Measurements from ENCODE around the gene FNDC7.

The FNDC7 gene

DNA sequence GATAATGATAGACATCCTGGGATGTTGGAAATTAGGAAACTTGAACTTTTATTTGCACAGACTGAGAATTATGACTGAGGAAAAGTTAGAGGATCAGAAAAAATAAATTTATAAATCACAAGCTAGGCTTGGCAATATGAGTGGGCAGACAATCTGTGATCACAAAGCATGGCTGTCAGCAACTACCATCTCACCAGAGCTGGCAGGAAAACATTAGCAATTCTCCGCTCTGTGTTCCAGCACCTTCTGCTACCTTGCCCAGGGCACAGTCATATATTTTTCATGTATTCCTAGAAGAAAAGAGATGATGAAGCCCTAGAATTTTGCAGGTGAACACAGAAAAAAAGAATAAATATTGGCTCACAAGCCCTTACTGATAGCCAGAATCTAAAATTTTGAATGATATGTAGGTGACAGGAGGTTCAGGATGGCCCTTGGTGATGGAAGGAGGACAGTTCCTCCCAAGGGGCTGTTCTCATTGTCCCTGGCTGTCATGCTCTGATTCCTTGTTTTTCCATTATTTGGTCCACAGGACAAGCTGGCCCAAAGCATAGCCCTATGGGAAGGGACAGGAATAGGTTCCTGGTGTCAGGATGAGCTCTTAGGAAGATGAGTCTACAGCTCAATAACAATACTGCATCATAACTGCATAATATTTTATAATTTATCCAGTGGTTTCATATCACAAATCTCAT lies 21.6 kb downstream of the FNDC7 start:
- TF ChIP-seq, protein P1, sequence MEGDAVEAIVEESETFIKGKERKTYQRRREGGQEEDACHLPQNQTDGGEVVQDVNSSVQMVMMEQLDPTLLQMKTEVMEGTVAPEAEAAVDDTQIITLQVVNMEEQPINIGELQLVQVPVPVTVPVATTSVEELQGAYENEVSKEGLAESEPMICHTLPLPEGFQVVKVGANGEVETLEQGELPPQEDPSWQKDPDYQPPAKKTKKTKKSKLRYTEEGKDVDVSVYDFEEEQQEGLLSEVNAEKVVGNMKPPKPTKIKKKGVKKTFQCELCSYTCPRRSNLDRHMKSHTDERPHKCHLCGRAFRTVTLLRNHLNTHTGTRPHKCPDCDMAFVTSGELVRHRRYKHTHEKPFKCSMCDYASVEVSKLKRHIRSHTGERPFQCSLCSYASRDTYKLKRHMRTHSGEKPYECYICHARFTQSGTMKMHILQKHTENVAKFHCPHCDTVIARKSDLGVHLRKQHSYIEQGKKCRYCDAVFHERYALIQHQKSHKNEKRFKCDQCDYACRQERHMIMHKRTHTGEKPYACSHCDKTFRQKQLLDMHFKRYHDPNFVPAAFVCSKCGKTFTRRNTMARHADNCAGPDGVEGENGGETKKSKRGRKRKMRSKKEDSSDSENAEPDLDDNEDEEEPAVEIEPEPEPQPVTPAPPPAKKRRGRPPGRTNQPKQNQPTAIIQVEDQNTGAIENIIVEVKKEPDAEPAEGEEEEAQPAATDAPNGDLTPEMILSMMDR (IDR thresholded peaks at IDR 0.05) = no peak
- Histone ChIP-seq H3K9me3 (no peaks in the 10 kb centered on the region), H3K27me3 (peaks cover 15% of the 10 kb centered on the region), H3K4me1 (ENCODE audit: control insufficient read depth in 1 of 2, insufficient read depth in 1 of 2, low read depth in 1 of 2, low read length in 1 of 2) (no peaks in the 10 kb centered on the region), H3K4me3 (ENCODE audit: low read depth in 1 of 2, low read length in 1 of 2) (no peak overlapping the region), H3K36me3 (no peaks in the 10 kb centered on the region), H3K27ac (no peak overlapping the region)

DNA sequence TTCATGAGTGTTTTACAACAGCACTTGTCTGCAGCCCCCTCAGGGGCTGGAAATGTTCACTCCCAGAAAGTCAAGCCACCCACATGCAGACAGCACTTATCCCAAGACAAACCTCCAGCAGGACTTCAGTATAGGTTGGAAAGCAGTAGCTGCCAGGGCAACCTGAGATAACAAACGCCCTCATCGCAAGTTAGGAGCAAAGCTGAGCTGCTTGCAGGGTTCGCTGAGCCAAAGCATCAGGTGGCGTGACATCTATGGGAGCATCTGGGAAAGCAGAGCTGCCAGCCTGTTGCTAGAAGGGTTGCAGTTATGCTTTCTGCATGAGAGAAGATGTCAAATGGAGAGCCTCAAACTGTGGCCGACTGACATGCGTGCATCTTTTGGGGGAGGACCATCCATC lies 29.5 kb downstream of the FNDC7 start:
- peaks cover 6 to 10% of the 10 kb centered on the region in 2 experiments for H3K4me1 ChIP-seq (ENCODE audit: control insufficient read depth in 1 of 2, insufficient read depth in 1 of 2, low read depth in 1 of 2, low read length in 1 of 2)
- no peaks in the 10 kb centered on the region for H3K9me3 ChIP-seq
- TF ChIP-seq, protein P1 (IDR thresholded peaks at IDR 0.05) = no peak
- H3K27me3 ChIP-seq = peaks cover 4% of the 10 kb centered on the region
- H3K36me3 ChIP-seq = no peaks in the 10 kb centered on the region
- H3K27ac ChIP-seq = no peak overlapping the region
- H3K4me3 ChIP-seq (ENCODE audit: low read depth in 1 of 2, low read length in 1 of 2) = no peak overlapping the region

DNA sequence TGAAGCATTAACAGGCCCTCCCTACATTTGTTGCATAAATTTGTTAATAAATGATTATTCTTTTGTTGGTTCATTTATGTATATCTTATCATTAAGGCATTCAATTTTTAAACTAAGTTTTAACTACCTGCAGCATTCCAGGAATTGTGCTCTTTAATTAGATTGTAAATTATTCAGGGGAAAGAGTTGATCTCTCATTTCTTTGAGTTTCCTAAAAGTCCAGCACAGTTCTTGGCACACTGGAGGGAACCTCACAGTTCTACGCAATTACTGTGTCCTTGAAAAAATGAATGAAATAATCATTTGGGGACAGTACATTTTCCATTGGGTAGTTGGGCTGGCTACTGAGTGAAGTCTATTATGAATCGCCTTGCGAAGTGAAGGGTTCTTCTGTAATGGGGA lies 33.3 kb downstream of the FNDC7 start:
- no peaks in the 10 kb centered on the region for H3K36me3 ChIP-seq
- H3K4me1 ChIP-seq (ENCODE audit: control insufficient read depth in 1 of 2, insufficient read depth in 1 of 2, low read depth in 1 of 2, low read length in 1 of 2) = peaks cover 16 to 35% of the 10 kb centered on the region in 2 experiments
- peak overlapping the region; percentile 92 to 95 for H3K4me3 ChIP-seq (ENCODE audit: low read depth in 1 of 2, low read length in 1 of 2)
- TF ChIP-seq, protein P1 (IDR thresholded peaks at IDR 0.05) = no peak
- H3K27me3 ChIP-seq = no peaks in the 10 kb centered on the region
- peak overlapping the region; percentile 98 for H3K27ac ChIP-seq
- no peaks in the 10 kb centered on the region for H3K9me3 ChIP-seq

DNA sequence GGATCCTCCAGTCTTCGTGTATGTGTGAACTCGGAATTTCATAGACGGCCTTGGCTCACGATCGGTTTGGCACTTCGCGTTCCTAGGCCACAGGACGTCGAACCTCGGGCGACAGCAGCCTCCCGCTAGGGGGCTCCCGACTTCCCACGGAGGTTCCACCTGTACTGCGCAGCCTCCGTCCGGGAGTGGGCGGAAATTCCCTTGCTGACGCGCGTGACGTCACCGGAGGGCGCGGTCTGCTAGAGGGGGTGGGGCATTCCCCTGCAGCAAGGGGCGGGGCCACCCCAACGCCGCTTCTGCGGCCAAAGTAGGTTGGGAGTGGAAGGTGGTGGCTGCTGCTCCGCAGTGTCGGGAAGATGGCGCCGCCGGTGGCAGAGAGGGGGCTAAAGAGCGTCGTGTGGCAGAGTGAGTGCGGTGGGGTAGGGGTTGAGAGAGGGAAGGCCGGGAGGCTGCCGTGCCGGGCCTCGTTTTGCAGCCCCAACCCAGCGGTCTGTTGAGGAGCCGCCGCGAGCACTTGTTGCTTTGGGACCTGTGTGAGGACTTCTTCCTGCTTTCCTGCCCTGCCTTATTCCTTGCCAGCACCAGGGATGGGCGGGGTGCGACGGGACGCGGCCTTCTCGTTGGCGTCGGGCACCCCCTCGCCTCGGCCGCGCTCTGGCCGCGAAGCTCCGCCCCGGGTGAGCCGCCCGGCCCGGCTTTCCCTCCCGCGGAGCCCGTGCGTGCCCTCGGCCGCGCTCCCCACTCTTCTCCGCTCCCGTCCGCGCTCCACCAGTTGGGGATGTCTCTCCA lies 33.9 kb downstream of the FNDC7 start, which contains the start of gene STXBP3:
TSS of gene STXBP3 (plus strand) at position 293 of the 789 bp plus-strand sequence. CDS start at position 357, 64 bp downstream.
- peak within 1 kb of the TSS; percentile 98 for H3K27ac ChIP-seq
- peak within 1 kb of the TSS; percentile 92 to 95 for H3K4me3 ChIP-seq (ENCODE audit: low read depth in 1 of 2, low read length in 1 of 2)
- TF ChIP-seq, protein P1 (IDR thresholded peaks at IDR 0.05) = peak; percentile 97

DNA sequence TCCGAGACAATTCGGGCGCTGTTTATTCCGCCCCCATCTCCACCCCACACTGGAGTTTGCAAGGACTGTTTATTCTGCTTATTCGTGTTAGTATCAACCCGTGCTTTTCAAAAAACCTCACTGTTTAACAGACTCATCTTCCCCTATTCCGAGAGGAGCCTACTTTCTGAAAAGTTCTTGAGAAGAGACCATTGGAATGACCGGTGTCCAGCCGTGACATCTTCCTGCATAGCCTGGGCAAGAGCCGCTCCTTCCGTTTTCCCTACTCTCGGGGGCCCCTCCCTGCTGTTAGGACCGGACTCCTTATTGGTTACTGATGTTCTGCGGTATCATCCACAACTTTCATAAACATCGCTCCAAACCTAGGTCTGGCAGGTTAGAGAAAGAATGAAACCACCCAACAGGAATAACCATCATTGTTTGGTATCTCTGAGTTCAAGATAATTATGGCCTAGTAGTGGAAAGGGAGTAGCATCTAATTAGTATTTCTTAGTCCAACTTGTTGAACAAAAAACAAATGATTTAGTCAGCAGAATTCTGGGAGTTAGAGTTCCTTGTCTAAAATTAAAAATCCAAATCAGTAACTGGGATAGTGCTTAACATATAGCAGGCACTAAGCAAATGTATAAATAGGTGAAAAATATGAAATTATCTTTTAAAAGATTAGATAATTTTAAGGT lies 34.6 kb downstream of the FNDC7 start:
- Histone ChIP-seq H3K27ac (peak overlapping the region; percentile 98), H3K4me3 (ENCODE audit: low read depth in 1 of 2, low read length in 1 of 2) (peak overlapping the region; percentile 92 to 95), H3K9me3 (no peaks in the 10 kb centered on the region), H3K27me3 (no peaks in the 10 kb centered on the region), H3K4me1 (ENCODE audit: control insufficient read depth in 1 of 2, insufficient read depth in 1 of 2, low read depth in 1 of 2, low read length in 1 of 2) (peaks cover 16 to 35% of the 10 kb centered on the region in 2 experiments), H3K36me3 (peaks cover 4% of the 10 kb centered on the region)
- TF ChIP-seq, protein P1 (IDR thresholded peaks at IDR 0.05) = no peak

More for the DNA sequence above, 33.9 kb downstream of the FNDC7 start, which contains the start of gene STXBP3:
- Histone ChIP-seq H3K4me1 (ENCODE audit: control insufficient read depth in 1 of 2, insufficient read depth in 1 of 2, low read depth in 1 of 2, low read length in 1 of 2) (peaks cover 16 to 35% of the 10 kb centered on the region in 2 experiments), H3K9me3 (no peaks in the 10 kb centered on the region), H3K36me3 (no peaks in the 10 kb centered on the region), H3K27me3 (no peaks in the 10 kb centered on the region)
